Keratinocyte (primary cell): ENCODE data around the gene RTP2. TPM values are rescaled to one million over a fixed set of nuclear protein-coding genes. Genes with fewer than 3 reads are reported as not detected.

Experiments
- DNase-seq: peaks from one replicate; pipeline ENCODE4 v3.0.0-alpha.2; 2011; ENCODE audit warnings: low read depth, missing footprints, low spot score
- FAIRE-seq: peaks from 2 replicates; lab custom pipeline; 2011; peaks lifted over from hg19 to GRCh38; lab: Jason Lieb, UNC
- H2AFZ ChIP-seq: 2 replicates; pipeline ENCODE4 v1.6.0; 2012; ENCODE audit warnings: low read length, control low read depth, inconsistent platforms; ENCODE audit not compliant: control insufficient read depth
- H3K27ac ChIP-seq: 2 replicates; pipeline ENCODE4 v1.5.1; 2011; ENCODE audit warnings: low read length; ENCODE audit not compliant: control insufficient read depth, insufficient read depth
- H3K27me3 ChIP-seq: 3 replicates; pipeline ENCODE4 v1.6.0; 2011; ENCODE audit warnings: low read length; ENCODE audit not compliant: control insufficient read depth, insufficient read depth; ENCODE audit errors: extremely low read depth
- H3K36me3 ChIP-seq, 2 experiments: 2 replicates in 1 of 2; 3 replicates in 1 of 2; pipeline ENCODE4 v1.5.1; 2011; ENCODE audit warnings: low read length in 2 of 2, mild to moderate bottlenecking in 1 of 2; ENCODE audit not compliant: control insufficient read depth in 2 of 2, insufficient read depth in 2 of 2; ENCODE audit errors: extremely low read depth in 1 of 2
- H3K4me1 ChIP-seq: 3 replicates; pipeline ENCODE4 v1.5.1; 2011; ENCODE audit warnings: low read length; ENCODE audit not compliant: control insufficient read depth, insufficient read depth; ENCODE audit errors: extremely low read depth
- H3K4me2 ChIP-seq: 3 replicates; pipeline ENCODE4 v1.6.0; 2011; ENCODE audit warnings: low read depth, low read length; ENCODE audit not compliant: control insufficient read depth, insufficient read depth; ENCODE audit errors: extremely low read depth
- H3K4me3 ChIP-seq, 3 experiments: fragments of 200-600 bp in 1 of 3; sonication (generic) in 1 of 3; 2 replicates in 2 of 3; 3 replicates in 1 of 3; pipeline ENCODE4 v1.5.1; 2011 to 2016; ENCODE audit warnings: low read length in 3 of 3, mild to moderate bottlenecking in 3 of 3, control low read depth in 2 of 3, inconsistent platforms in 1 of 3, low read depth in 1 of 3, mixed read lengths in 1 of 3, mixed run types in 1 of 3, moderate library complexity in 1 of 3; ENCODE audit not compliant: control insufficient read depth in 2 of 3, insufficient read depth in 2 of 3; ENCODE audit errors: extremely low read depth in 1 of 3
- H3K79me2 ChIP-seq: 2 replicates; pipeline ENCODE4 v1.6.0; 2012; ENCODE audit warnings: low read length; ENCODE audit not compliant: control insufficient read depth, insufficient read depth
- H3K9ac ChIP-seq: 3 replicates; pipeline ENCODE4 v1.6.0; 2011; ENCODE audit warnings: low read length; ENCODE audit not compliant: control insufficient read depth, insufficient read depth; ENCODE audit errors: extremely low read depth
- H3K9me1 ChIP-seq: 3 replicates; pipeline ENCODE4 v1.6.0; 2011; ENCODE audit warnings: low read length; ENCODE audit not compliant: control insufficient read depth, insufficient read depth; ENCODE audit errors: extremely low read depth
- H3K9me3 ChIP-seq: 2 replicates; pipeline ENCODE4 v1.5.1; 2012; ENCODE audit warnings: low read depth, low read length; ENCODE audit not compliant: control insufficient read depth
- H4K20me1 ChIP-seq: 3 replicates; pipeline ENCODE4 v1.6.0; 2011; ENCODE audit warnings: low read length; ENCODE audit not compliant: control insufficient read depth, insufficient read depth; ENCODE audit errors: extremely low read depth
- CTCF ChIP-seq, 3 experiments: IDR thresholded peaks in 1 of 3; conservative IDR thresholded peaks in 1 of 3; optimal IDR thresholded peaks in 1 of 3; 2 replicates in 2 of 3; 3 replicates in 1 of 3; pipeline versions ENCODE3 to v1.5.1; 2011; ENCODE audit warnings: low read length in 3 of 3, mild to moderate bottlenecking in 3 of 3, moderate library complexity in 2 of 3, control low read depth in 1 of 3, inconsistent platforms in 1 of 3; ENCODE audit not compliant: insufficient read depth in 2 of 3; ENCODE audit errors: extremely low read depth in 1 of 3
- EZH2 ChIP-seq: IDR thresholded peaks from one replicate; pipeline ENCODE4 v1.6.1; 2012; ENCODE audit warnings: inconsistent platforms, mild to moderate bottlenecking, low read length, moderate library complexity
- dilution Hi-C: fragments of 300-500 bp; cut with MboI; formaldehyde crosslinking; loops from one replicate; pipeline ENCODE4 v1.7.0; 2020; ENCODE audit warnings: low sequenced_read_pairs; ENCODE audit not compliant: extremely low pct_ligation_motif_present
- polyA plus RNA-seq, 5 experiments: library from polyadenylated mRNA; depleted of rRNA in 3 of 5; stranded (reverse) in 3 of 5; stranded (forward) in 1 of 5; unstranded in 1 of 5; fragments of >200 nt; gene quantifications; 1 replicate in 1 of 5; 2 replicates in 3 of 5; 3 replicates in 1 of 5; pipeline versions ENCODE4 v1.2.1 to v1.2.3, GENCODE V29; 2011 to 2012; ENCODE audit warnings: missing spikeins in 2 of 5, low read depth in 1 of 5, low replicate concordance in 1 of 5

The RTP2 gene
- polyA plus RNA-seq, 1 donor (not counting 4 experiments of a cell fraction or from before 2014, with no cell fraction given): not detected

- no peak overlapping the region for H3K4me3 ChIP-seq
- DNase-seq (no peak), FAIRE-seq (no peak)
- no peak overlapping the region for H3K9ac ChIP-seq
- no peaks in the 10 kb centered on the region for H3K4me1 ChIP-seq
- no peak overlapping the region for H3K27ac ChIP-seq
- TF ChIP-seq CTCF (optimal IDR thresholded peaks at IDR 0.05 in 1 of 3, IDR thresholded peaks at IDR 0.05 in 1 of 3, conservative IDR thresholded peaks at IDR 0.05 in 1 of 3; ENCODE audit: extremely low read depth in 1 of 3, insufficient read depth in 2 of 3, low read length in 3 of 3) (no peak), EZH2 (no peak)
- H2AFZ ChIP-seq: no peak overlapping the region
- H3K36me3 ChIP-seq: no peaks in the 10 kb centered on the region
- dilution Hi-C loops: loop anchor here (25.0 kb wide), 1 partner anchor 382 kb away; no protein-coding TSS in a partner anchor
- H3K9me1 ChIP-seq: no peaks in the 10 kb centered on the region
- H3K79me2 ChIP-seq: no peaks in the 10 kb centered on the region
- no peaks in the 10 kb centered on the region for H3K9me3 ChIP-seq
- H3K27me3 ChIP-seq: peaks cover 11% of the 10 kb centered on the region
- no peak overlapping the region for H3K4me2 ChIP-seq
- no peaks in the 10 kb centered on the region for H4K20me1 ChIP-seq
These were observed 7.6 kb downstream of the RTP2 start for GRCh38 chr3:187694801-187695200.

GRCh38 chr3:187693431-187693830 is 8.9 kb downstream of the RTP2 start:
- Histone ChIP-seq H3K79me2 (no peaks in the 10 kb centered on the region), H3K36me3 (no peaks in the 10 kb centered on the region), H3K27ac (no peak overlapping the region), H3K4me1 (no peaks in the 10 kb centered on the region), H3K9ac (no peak overlapping the region), H3K4me3 (no peak overlapping the region), H3K27me3 (peaks cover 11% of the 10 kb centered on the region), H2AFZ (no peak overlapping the region), H4K20me1 (no peaks in the 10 kb centered on the region), H3K9me1 (no peaks in the 10 kb centered on the region), H3K4me2 (no peak overlapping the region), H3K9me3 (no peaks in the 10 kb centered on the region)
- no peak for TF ChIP-seq CTCF (optimal IDR thresholded peaks at IDR 0.05 in 1 of 3, IDR thresholded peaks at IDR 0.05 in 1 of 3, conservative IDR thresholded peaks at IDR 0.05 in 1 of 3; ENCODE audit: extremely low read depth in 1 of 3, insufficient read depth in 2 of 3, low read length in 3 of 3)
- TF ChIP-seq EZH2: no peak
- DNase-seq (no peak), FAIRE-seq (no peak)
- dilution Hi-C loops: loop anchor here (25.0 kb wide), 1 partner anchor 381 kb away; no protein-coding TSS in a partner anchor
